GM21381 (cell line): ENCODE data around the gene BRPF1.

Experiments used
- ATAC-seq: cut with Tn5 transposase; IDR thresholded peaks from one replicate; pipeline ENCODE4 v1.9.1; 2021; ENCODE audit warnings: mild to moderate bottlenecking, moderate library complexity; ENCODE audit not compliant: unreplicated experiment

The BRPF1 gene

GRCh38 chr3:9703240-9703639 lies 28.3 kb upstream of the BRPF1 start:
- no peak for ATAC-seq

DNA sequence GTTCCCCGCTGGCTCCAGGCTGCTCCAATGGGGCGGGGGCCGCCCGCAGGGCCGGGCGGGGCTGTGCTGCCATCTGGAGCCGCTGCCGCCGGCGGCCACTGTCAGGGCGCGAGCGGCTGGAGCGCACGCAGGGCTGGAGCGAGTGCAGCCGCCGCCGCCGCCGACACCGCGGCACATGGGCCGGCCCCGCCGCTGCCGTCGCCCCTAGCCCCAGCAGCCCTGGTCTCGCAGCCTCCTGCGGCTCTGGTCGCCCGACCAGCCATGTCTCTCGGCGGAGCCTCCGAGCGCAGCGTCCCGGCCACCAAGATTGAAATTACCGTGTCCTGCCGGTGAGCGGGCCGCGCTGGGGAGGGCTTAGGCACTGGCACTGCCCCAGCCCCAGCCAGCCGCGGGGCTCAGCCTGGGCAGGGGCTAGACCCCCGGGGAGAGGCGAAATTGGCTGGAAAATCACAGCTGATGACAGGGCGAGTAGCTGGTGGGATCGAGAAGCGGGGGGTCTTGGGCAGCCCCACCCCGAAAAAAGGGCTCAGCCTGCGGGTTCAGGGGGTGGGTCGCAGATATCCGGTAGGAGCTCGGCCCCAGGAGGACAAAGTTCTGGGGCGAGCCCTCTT lies 27.7 kb upstream of the BRPF1 start, which contains the start of gene CPNE9:
TSS of gene CPNE9 (plus strand) at position 98 of the 611 bp plus-strand sequence. CDS start at position 262, 164 bp downstream.
- no peak for ATAC-seq

- ATAC-seq, result no peak
Observed at GRCh38 chr3:9704347-9705322, 26.9 kb upstream of the BRPF1 start.

DNA sequence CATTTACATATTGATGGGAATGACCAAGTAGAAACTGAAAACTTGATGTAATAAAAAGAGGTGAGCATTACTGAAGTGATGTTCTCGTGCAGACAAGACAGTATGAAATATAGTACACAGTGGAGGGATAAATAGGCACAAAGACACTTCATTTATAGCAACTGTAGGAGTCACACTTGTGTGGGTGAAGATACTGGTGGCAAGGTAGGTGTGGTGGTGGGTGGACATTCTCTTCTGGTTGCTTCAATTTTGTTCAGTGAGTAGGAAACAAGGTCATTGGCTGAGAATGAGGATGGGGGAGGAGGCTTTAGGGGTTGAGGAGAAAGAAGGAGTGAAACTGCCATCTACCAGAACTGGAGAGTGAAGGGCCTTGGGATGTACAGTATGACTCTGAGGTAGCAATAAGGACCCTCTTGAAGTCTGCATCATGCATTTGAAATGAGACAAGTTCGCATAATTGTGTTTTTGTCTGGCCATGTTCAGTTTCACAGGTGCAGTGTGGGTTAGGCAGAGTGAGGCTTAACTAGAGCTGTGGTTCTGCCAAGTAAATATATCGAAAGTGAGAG lies 21.3 kb upstream of the BRPF1 start:
- no peak for ATAC-seq

GRCh38 chr3:9712415-9712814 lies 19.1 kb upstream of the BRPF1 start:
- ATAC-seq, result no peak

GRCh38 chr3:9713142-9713541 lies 18.4 kb upstream of the BRPF1 start:
- ATAC-seq, result no peak

- no peak for ATAC-seq
Observed at GRCh38 chr3:9715136-9715535, 16.4 kb upstream of the BRPF1 start.

DNA sequence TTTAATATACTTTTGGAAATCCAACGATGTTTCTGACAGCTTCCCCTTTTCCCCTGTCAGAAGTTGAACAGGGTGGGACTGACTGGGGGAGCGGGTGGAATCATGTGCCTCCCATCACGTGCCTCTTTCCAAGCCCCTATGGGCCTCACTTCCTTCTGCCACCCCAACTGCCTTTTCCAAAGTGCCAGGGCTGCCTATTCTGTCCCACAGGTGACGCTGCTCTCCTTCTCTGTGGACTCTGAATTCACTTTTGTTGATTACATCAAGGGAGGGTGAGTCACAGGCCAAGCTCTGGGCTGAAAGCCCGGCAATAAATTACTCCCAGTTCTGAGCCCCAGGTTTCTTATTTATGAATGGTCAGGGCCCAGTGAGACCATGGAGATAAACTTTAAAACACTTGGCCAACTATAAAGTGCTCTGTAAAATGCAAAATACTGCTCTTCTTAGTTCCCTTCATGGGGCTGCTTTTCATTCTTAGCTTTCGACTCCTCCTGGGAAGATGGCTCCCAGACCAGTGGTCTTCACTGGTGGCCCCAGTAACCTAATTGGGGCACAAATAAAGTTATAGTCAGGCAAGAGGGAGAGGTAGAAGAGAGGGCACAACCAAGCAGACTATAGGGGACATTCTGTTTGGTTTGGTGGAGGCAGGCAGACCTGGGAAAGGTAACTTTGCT lies 15.6 kb upstream of the BRPF1 start:
- no peak for ATAC-seq

GRCh38 chr3:9716801-9717555 lies 14.6 kb upstream of the BRPF1 start:
- no peak for ATAC-seq

DNA sequence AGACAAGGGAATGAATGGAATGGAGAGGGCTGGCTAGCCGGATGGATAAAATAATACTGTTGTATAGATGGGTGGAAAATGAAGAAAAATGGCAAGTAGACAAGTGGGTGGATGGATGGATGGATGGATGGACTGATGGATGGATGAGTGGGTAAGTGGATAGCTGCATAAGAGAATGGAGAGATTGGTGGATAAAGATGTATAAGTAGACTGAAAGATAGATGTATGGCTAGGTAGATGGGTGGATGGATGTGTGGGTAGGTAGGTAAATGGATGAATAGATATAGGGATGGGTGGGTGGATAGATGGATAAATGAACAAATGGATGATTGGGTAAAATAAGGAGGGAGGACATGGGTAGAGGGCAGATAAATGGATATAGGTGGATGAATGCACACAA lies 14.0 kb upstream of the BRPF1 start:
- no peak for ATAC-seq

DNA sequence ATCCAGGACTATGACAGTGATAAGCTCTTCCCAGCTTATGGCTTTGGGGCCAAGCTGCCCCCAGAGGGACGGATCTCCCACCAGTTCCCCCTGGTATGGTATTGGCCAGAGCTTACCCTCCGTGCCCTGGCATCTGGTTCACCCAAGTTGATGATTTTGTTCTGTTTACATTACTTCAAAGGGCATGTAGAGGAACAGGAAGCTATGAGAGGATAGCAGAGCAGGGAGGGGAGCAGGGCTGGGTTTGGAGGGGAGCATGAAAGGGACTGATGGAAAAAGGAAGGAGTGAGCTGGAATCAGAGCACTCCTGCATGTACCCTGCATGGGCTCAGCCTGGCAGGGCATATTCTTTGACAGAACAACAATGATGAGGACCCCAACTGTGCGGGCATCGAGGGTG lies 13.4 kb upstream of the BRPF1 start:
- ATAC-seq, result no peak

- ATAC-seq, result no peak
Observed at GRCh38 chr3:9721015-9721699, 10.4 kb upstream of the BRPF1 start.

GRCh38 chr3:9721700-9722060 lies 9.9 kb upstream of the BRPF1 start:
- no peak for ATAC-seq

DNA sequence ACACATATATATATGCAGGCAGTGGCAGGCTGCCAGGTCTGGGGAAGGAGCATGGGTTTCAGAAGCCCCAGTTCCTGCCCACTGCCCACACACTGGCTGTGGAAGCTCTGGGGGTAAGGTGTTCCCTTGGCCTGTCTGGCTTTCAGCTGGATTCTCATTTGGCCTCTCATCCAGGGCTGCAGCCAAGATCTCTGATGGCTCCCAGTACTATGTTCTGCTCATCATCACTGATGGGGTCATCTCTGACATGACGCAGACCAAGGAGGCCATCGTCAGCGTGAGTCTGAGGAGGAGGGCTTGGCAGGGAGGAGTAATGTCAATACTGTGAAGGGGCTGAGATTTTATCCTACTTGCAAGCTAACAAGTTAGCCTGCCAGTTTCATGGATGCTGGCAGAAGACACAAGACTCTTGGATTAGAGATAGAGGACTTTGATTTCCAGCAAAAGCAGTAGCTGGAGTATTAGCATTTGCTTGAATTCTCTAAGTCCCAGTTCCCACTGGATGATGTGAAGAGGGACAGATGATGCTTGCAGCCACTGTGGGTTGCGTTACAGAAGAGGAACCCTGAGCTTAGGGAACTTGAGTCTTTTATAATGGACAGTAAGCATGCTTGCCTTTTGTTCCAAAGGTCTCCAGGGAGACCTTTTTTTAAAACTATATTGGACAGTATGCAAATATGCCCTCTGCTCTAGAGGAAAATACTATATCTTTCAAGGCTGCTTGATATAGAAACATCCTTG lies 5.6 kb upstream of the BRPF1 start:
- ATAC-seq, result no peak

DNA sequence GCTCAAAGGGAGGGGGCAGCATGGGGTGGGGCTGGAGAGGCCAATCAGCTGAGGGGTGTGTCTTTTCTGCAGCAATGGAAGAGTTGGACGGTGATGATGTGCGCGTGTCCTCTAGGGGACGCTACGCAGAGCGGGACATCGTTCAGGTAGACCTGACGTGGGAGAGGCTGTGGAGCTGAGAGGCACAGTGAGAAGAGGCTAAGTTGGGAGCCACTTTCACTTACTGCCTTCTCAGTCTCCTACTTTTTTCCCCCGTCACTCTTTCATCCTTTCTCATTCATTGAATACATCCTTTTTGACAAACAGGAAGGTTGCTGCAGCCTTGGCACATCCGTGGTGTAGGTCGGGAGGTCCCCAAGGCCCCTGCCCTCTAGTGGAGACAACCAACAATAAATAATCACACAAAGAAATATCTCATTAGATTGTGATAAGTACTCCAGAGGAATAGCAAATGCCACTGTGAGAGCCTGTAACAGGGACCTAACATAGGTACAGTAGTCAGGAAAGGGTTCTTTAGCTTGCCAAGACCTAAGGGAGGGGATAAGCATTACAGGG lies 4.4 kb upstream of the BRPF1 start:
- no peak for ATAC-seq

DNA sequence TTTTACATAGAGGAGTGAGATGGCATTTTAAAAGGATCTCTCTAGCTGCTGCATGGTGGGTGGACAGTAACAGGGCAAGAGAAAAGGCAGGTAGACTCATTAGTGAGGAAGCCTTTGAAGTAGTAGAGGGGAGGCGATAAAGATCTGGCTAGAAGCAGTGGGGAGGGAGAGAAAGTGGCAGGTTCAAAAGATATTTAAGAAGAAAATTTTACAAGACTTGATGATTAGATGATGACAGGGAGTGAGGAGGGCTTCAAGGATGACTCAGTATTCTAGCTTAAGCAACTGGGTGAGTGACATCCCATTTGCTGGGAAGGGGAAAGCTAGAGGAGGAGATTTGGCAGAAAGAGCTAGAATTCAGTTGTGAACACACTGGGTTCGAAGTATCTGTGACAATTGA lies 3.8 kb upstream of the BRPF1 start:
- ATAC-seq, result no peak

- no peak for ATAC-seq
Observed at GRCh38 chr3:9729419-9729818, 2.1 kb upstream of the BRPF1 start.

GRCh38 chr3:9730657-9731205 lies 804 bp upstream of the BRPF1 start:
- peak; percentile 38 for ATAC-seq
